Measurements from ENCODE around the gene SLC38A5.

- TF ChIP-seq CTCF (IDR thresholded peaks at IDR 0.05 in 4 of 5, conservative IDR thresholded peaks at IDR 0.05 in 1 of 5) (no peak), POLR2A (IDR thresholded peaks at IDR 0.05) (no peak)
These were observed 17.3 kb upstream of the SLC38A5 start for GRCh38 chrX:48487362-48487798.

Data from gastrocnemius medialis (tissue), 4 donors.